Endothelial cell of hepatic sinusoid (primary cell): ENCODE measurements around the gene TTC21A.

Experiments
- in situ Hi-C: cut with HindIII; loops from 2 replicates; pipeline ENCODE4 v1.10.0; 2017; ENCODE audit warnings: low sequenced_read_pairs

TTC21A gene

GRCh38 chr3:39136533-39137434 lies 29.3 kb downstream of the TTC21A start:
- in situ Hi-C loops: no loop called here

- in situ Hi-C loops: no loop called here
These were observed 30.0 kb downstream of the TTC21A start for GRCh38 chr3:39137435-39137936.

GRCh38 chr3:39137991-39138803 lies 30.7 kb downstream of the TTC21A start:
- in situ Hi-C loops: no loop called here

GRCh38 chr3:39138804-39139415 lies 31.4 kb downstream of the TTC21A start:
- in situ Hi-C loops: no loop called here

- in situ Hi-C loops: no loop called here
These were observed 32.0 kb downstream of the TTC21A start for GRCh38 chr3:39139442-39139841.

GRCh38 chr3:39140341-39140971 lies 33.0 kb downstream of the TTC21A start:
- in situ Hi-C loops: no loop called here

GRCh38 chr3:39141171-39141995 lies 33.9 kb downstream of the TTC21A start:
- in situ Hi-C loops: no loop called here

GRCh38 chr3:39142067-39142466 lies 34.6 kb downstream of the TTC21A start:
- in situ Hi-C loops: no loop called here

- in situ Hi-C loops: no loop called here
These were observed 35.8 kb downstream of the TTC21A start for GRCh38 chr3:39143051-39143885.

GRCh38 chr3:39144095-39144747 lies 36.7 kb downstream of the TTC21A start:
- in situ Hi-C loops: no loop called here

GRCh38 chr3:39144748-39145380 lies 37.4 kb downstream of the TTC21A start:
- in situ Hi-C loops: no loop called here

GRCh38 chr3:39146083-39146501 lies 38.6 kb downstream of the TTC21A start:
- in situ Hi-C loops: no loop called here

- in situ Hi-C loops: no loop called here
These were observed 39.4 kb downstream of the TTC21A start for GRCh38 chr3:39146611-39147591.

- in situ Hi-C loops: no loop called here
These were observed 40.4 kb downstream of the TTC21A start for GRCh38 chr3:39147711-39148434.

- in situ Hi-C loops: no loop called here
These were observed 41.1 kb downstream of the TTC21A start for GRCh38 chr3:39148435-39149058.

- in situ Hi-C loops: no loop called here
These were observed 41.6 kb downstream of the TTC21A start for GRCh38 chr3:39149059-39149455.
